ENCODE results near the gene NUDT14. TPM values are rescaled to one million over a fixed set of nuclear protein-coding genes. Genes with fewer than 3 reads are reported as not detected.

Gene NUDT14
- polyA plus RNA-seq, 3 donors = 22.0 to 37.4 (median 23.9) TPM

DNA sequence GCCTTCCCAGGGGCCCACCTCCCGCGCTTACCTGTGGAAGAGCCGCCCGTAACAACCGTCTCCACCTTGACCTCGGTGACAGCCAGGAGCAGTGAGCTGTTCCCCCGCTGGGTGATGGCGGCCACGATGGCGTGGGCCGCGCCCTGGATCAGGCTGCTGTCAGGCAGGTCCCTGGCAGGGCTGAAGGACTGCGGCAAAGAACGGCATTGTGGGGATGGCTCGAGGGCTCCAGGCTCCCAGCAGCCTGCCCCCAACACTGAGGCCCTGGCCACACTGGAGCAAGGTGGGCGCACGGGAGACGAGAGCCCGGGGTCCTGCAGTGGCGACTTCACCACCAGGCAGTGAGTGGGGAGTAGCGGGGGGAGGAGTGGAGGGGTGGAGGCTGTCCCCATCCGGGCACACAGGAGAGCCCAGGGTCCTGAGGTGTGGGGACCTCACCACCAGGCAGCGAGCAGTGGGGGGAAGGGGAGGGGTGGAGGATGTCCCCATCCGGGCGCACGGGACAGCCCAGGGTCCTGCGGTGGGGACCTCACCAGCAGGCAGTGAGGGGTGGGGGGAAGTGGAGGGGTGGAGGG lies 37.6 kb downstream of the NUDT14 start:
- H3K4me1 Mint-ChIP-seq = no peaks in the 10 kb centered on the region
- no peaks in the 10 kb centered on the region for H4K20me1 ChIP-seq (ENCODE audit: insufficient read depth, low read length)
- DNase-seq = no peak
- 96% methylated on average over 22 of the region's 27 CpGs for WGBS (ENCODE audit: insufficient coverage)
- TF ChIP-seq, protein P1, sequence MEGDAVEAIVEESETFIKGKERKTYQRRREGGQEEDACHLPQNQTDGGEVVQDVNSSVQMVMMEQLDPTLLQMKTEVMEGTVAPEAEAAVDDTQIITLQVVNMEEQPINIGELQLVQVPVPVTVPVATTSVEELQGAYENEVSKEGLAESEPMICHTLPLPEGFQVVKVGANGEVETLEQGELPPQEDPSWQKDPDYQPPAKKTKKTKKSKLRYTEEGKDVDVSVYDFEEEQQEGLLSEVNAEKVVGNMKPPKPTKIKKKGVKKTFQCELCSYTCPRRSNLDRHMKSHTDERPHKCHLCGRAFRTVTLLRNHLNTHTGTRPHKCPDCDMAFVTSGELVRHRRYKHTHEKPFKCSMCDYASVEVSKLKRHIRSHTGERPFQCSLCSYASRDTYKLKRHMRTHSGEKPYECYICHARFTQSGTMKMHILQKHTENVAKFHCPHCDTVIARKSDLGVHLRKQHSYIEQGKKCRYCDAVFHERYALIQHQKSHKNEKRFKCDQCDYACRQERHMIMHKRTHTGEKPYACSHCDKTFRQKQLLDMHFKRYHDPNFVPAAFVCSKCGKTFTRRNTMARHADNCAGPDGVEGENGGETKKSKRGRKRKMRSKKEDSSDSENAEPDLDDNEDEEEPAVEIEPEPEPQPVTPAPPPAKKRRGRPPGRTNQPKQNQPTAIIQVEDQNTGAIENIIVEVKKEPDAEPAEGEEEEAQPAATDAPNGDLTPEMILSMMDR (IDR thresholded peaks at IDR 0.05) = no peak
- intact Hi-C loops (cut with micrococcal nuclease) = no loop called here
- no peak overlapping the region for H3K27ac Mint-ChIP-seq
- H3K4me1 ChIP-seq (ENCODE audit: control insufficient read depth in 1 of 2, insufficient read depth in 2 of 2, low read length in 2 of 2) = no peaks in the 10 kb centered on the region
- H3K27me3 ChIP-seq (ENCODE audit: control insufficient read depth in 2 of 2, insufficient read depth in 2 of 2, low read length in 2 of 2) = no peaks in the 10 kb centered on the region
- peaks cover 13 to 15% of the 10 kb centered on the region in 2 donors for H3K9me3 ChIP-seq (replicated peaks in 1 of 2; ENCODE audit: control insufficient read depth in 1 of 2, insufficient read depth in 1 of 2, low read length in 2 of 2)
- no peak overlapping the region for H3K4me3 Mint-ChIP-seq
- no peak overlapping the region for H3K9ac ChIP-seq (ENCODE audit: insufficient read depth, low read length, poor library complexity, severe bottlenecking)
- peaks cover 11 to 19% (median 14%) of the 10 kb centered on the region in 7 donors for H3K9me3 Mint-ChIP-seq
- no peak overlapping the region for H2AFZ ChIP-seq (ENCODE audit: insufficient read depth, low read depth, low read length, poor library complexity, severe bottlenecking)
- H3K4me3 ChIP-seq (replicated peaks in 1 of 3; ENCODE audit: low read depth in 2 of 3, low read length in 3 of 3) = no peak overlapping the region
- H3K36me3 ChIP-seq (replicated peaks in 1 of 2; ENCODE audit: control insufficient read depth in 1 of 2, insufficient read depth in 2 of 2, low read length in 2 of 2) = no peaks in the 10 kb centered on the region
- peaks cover 0 to 6% (median 0%) of the 10 kb centered on the region in 3 donors for H3K27me3 Mint-ChIP-seq (ENCODE audit: low read depth in 3 of 3)
- H3K36me3 Mint-ChIP-seq = no peaks in the 10 kb centered on the region
- H3K79me2 ChIP-seq (ENCODE audit: insufficient read depth, low read length) = no peaks in the 10 kb centered on the region
- H3K4me2 ChIP-seq (replicated peaks; ENCODE audit: extremely low read depth, low read length, poor library complexity, severe bottlenecking) = no peak overlapping the region
- H3K27ac ChIP-seq (ENCODE audit: low read depth in 1 of 2, low read length in 2 of 2) = no peak overlapping the region

DNA sequence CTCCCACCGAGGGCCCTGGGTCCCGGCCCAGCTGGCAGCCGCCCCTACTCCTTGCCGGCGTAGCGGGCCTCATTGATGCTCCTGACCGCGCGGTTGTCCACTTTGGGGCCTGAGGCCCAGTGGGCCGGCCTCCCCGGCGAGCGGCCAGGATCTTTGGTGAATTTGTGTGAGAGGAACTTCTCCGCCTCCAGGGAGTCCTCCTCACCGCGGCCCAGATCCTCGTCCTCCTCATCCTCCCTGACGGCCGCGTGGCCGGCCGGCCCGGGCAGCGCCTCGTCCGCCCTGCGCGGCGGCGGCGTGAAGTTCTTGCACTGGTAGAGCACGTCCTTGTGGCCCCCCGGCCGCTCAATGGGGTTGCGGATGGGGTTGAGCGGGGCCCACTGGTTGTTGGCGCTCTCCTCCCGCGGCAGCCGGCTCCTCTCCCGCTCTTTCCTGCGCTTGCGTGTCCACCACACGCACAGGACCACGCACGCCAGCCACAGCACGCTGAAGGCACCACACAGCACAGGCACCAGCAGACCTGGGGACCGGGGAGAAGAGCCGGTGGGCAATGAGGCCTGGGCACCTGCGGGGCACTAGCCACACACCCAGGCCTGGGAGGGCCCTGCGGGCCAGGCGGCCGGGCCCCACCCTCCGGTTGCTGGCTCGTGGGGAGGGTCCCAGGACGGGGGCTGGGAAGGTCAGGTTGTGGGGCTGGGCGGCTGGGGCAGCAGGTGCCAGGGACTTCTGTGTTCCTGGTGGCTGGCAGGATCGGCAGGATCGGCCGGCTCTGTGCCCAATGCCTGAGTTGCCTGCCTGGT lies 38.3 kb downstream of the NUDT14 start:
- H3K9ac ChIP-seq (ENCODE audit: insufficient read depth, low read length, poor library complexity, severe bottlenecking) = no peak overlapping the region
- peaks cover 13 to 15% of the 10 kb centered on the region in 2 donors for H3K9me3 ChIP-seq (replicated peaks in 1 of 2; ENCODE audit: control insufficient read depth in 1 of 2, insufficient read depth in 1 of 2, low read length in 2 of 2)
- no peaks in the 10 kb centered on the region for H4K20me1 ChIP-seq (ENCODE audit: insufficient read depth, low read length)
- no peaks in the 10 kb centered on the region for H3K4me1 ChIP-seq (ENCODE audit: control insufficient read depth in 1 of 2, insufficient read depth in 2 of 2, low read length in 2 of 2)
- H3K27me3 ChIP-seq (ENCODE audit: control insufficient read depth in 2 of 2, insufficient read depth in 2 of 2, low read length in 2 of 2) = no peaks in the 10 kb centered on the region
- no peak overlapping the region for H2AFZ ChIP-seq (ENCODE audit: insufficient read depth, low read depth, low read length, poor library complexity, severe bottlenecking)
- no peaks in the 10 kb centered on the region for H3K36me3 ChIP-seq (replicated peaks in 1 of 2; ENCODE audit: control insufficient read depth in 1 of 2, insufficient read depth in 2 of 2, low read length in 2 of 2)
- Mint-ChIP-seq H3K27me3 (ENCODE audit: low read depth in 3 of 3) (peaks cover 0 to 6% (median 0%) of the 10 kb centered on the region in 3 donors), H3K4me3 (no peak overlapping the region), H3K27ac (no peak overlapping the region), H3K9me3 (peaks cover 11 to 19% (median 14%) of the 10 kb centered on the region in 7 donors), H3K36me3 (no peaks in the 10 kb centered on the region), H3K4me1 (no peaks in the 10 kb centered on the region)
- DNase-seq = no peak
- TF ChIP-seq, protein P1 (IDR thresholded peaks at IDR 0.05) = no peak
- H3K27ac ChIP-seq (ENCODE audit: low read depth in 1 of 2, low read length in 2 of 2) = no peak overlapping the region
- 97% methylated on average over 50 of the region's 60 CpGs for WGBS (ENCODE audit: insufficient coverage)
- no peak overlapping the region for H3K4me3 ChIP-seq (replicated peaks in 1 of 3; ENCODE audit: low read depth in 2 of 3, low read length in 3 of 3)
- no peaks in the 10 kb centered on the region for H3K79me2 ChIP-seq (ENCODE audit: insufficient read depth, low read length)
- intact Hi-C loops (cut with micrococcal nuclease) = no loop called here
- H3K4me2 ChIP-seq (replicated peaks; ENCODE audit: extremely low read depth, low read length, poor library complexity, severe bottlenecking) = no peak overlapping the region
